ENCODE results near the gene AGPAT4.
"Not testable (repeated sequence)": the region's sequence is repeated elsewhere in the genome, so short reads cannot be mapped to it uniquely, and the experiment has no call there.

Gene AGPAT4

GRCh38 chr6:161226009-161226964 is 47.6 kb downstream of the AGPAT4 start:
- DNase-seq, result no peak

GRCh38 chr6:161225681-161226008 is 48.2 kb downstream of the AGPAT4 start:
- no peak for DNase-seq

DNA sequence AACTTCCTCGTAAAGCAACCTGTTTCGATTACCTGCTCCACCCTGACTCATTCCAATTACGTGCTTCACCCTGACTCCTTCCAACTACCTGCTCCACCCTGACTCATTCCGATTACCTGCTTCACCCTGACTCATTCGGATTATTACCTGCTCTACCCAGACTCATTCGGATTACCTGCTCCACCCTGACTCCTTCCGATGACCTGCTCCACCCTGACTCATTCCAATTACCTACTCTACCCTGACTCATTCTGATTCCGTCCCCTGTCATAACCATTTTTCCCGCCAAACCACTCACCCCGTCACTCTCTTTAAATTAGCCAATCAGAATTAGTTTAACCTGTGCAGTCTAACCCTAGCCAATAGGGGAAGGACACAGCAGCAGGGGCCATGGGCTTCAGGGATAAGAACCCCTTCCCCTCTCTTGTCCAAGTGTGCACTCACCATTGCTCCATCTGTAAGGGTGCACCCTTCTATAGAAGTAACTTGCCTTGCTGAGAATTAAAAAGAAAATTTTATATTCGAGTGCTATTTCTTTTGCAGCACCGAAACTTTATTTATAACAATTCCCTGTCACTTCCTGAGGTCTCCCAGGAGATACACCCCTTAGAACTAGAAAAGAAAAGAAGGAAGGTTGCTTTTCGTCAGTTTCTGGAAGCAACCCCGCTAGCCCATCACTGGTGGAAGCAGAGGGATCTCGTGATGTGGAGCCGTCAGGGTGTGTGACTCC is 48.7 kb downstream of the AGPAT4 start:
- not testable (repeated sequence) for DNase-seq

GRCh38 chr6:161223646-161224045 is 50.2 kb downstream of the AGPAT4 start:
- no peak for DNase-seq

DNA sequence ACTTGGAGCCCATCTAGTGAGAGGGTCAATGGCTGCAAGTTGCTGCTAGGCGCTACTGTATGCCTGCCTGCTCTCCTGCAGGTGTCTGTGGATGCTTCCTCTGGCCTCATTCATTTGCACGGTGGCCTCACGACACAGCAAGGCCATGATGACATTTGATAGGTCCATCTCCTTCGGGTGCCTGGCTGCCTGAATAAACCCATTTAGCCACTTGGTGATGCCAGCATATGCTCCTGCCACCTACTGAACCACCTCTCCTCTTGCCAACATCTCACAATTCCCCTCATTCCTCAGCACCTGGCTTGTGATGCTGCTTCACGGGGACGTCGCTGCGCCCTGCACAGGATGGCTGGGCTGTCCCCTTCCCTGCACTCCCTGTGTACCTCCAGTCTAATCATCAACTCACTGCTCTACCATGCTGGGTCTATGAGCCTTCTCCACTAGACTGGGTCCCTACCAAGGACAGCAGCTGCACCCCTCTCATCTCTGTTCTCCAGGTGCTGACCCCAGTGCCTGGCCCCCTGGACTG is 51.1 kb downstream of the AGPAT4 start:
- DNase-seq, result no peak

DNA sequence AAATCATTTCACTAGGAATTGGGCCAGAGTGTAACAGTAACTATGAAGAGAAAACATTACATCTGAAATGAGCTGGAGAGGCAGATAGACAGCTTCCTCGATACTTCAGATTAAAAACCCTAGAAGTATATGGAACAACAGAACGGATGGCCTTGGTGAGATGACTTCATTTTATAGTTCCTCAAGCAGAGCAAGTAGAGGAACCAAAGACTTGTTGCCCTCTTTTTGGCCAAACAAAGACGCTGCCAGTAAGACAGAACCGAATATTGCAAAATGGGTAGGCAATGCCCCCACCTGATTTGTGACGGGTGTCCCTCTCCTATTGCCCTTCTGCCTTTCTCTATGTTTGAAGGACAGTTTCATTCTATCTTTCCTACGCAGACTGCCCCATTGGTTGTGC is 53.5 kb downstream of the AGPAT4 start:
- no peak for DNase-seq

DNA sequence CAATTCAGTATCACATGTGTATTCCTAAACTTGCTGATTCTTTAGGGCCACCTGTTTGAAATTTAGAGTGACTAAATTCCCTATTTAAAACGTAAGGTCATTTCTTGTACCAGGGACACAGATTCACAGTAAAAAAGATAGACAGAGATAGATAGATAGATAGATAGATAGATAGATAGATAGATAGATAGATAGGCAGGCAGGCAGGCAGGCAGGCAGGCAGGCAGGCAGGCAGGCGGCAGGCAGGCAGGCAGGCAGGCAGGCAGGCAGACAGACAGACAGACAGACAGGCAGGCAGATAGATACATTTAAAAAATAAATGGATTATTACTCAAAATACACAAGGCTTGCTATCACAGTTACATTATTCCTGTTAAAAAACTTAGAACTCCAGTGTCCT is 54.2 kb downstream of the AGPAT4 start:
- no peak for DNase-seq

DNA sequence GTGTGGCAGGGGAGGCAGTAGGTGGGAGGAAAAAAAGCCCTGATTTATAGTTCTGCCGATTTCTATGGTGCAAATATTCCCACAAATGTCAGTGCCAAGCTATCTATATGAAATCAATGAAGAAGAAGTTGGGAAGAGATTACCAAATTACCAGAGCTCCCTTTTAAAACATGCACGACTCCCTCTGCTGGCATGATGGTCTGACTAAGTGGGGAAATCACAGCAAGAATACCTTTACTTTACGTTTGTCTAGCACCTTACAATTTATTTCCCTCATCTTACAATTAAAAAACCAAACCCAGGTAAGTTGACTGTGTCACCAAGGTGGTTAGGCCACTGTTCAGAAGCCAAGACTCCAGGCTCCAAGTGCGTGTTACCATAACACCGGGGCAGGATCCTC is 55.6 kb downstream of the AGPAT4 start:
- DNase-seq, result no peak

- DNase-seq, result no peak
Measured at GRCh38 chr6:161217628-161218027, 56.2 kb downstream of the AGPAT4 start.

GRCh38 chr6:161216616-161217205 is 57.1 kb downstream of the AGPAT4 start:
- no peak for DNase-seq

DNA sequence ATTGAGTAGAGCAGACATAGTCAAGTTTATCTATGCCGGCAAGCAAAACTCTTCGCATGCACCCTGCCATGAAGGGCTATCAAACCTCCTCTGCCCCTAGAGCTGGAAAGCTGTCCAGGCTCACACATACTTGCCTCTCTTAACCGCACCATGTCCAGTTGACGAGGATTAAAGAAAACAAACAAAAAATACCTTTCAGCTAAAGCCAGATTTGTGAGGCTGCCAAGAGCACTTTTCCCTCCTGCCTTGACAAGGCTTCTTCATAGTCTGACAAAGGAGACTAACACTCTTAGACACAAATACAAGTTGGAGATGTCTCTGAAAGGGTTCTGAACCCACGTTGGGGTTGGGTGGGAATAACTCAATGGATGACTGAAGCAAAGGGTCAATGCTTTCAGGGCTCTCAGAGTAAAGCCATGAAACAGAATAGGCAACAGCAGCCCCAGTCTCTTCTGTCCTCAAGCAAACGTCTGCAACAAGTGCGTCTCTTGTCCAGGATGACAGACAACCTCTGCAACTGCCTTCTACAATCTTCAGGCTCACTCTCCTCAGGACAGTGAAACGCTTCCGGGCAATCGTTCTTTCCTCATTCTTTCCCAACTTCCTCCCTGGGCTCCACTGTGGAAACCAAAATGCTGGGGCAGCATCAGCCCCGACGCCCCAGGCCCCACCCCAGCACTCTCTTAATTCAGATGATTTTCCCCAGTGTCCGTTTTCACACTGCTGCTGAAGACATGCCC is 57.8 kb downstream of the AGPAT4 start:
- no peak for DNase-seq

DNA sequence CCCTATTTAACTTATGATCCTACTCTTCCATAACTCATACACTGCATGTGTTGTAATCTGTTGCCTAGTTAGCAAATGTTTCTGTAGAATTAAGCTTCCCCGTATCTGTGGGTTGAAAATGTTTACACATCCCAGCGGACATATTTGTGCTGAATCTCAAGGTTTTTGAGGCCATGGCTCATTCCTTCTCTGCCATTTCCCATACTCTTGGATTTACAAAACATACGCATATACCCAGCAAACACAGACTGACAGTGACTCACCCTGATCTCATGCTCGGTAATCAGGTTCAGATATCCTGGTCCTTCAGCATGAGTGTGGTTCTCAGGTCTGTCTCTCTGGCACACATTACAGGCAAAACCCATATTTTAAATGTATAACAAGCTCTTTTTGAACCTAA is 58.7 kb downstream of the AGPAT4 start:
- no peak for DNase-seq

- no peak for DNase-seq
Measured at GRCh38 chr6:161214722-161215121, 59.1 kb downstream of the AGPAT4 start.

DNA sequence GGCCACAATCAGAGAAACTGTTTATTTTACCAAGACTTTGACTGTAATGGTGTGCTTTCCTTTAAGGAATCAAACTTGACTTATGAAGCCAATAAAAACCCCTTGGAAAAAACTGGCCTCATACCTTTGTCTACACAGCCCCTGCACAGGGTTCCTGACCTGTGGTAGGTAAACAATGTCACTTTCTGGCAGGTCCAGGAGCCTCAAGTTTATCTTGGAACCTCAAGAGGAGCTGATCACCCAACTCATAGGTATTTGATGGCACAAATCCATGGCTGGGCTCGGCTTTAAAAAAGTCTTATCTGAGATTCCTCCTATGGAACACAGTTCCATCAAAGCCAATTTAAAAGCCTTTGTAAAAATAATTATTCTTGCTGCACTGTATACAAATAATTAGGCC is 61.0 kb downstream of the AGPAT4 start:
- no peak for DNase-seq

- no peak for DNase-seq
Measured at GRCh38 chr6:161211380-161212035, 62.4 kb downstream of the AGPAT4 start.

GRCh38 chr6:161210857-161211256 is 63.0 kb downstream of the AGPAT4 start:
- DNase-seq, result no peak

DNA sequence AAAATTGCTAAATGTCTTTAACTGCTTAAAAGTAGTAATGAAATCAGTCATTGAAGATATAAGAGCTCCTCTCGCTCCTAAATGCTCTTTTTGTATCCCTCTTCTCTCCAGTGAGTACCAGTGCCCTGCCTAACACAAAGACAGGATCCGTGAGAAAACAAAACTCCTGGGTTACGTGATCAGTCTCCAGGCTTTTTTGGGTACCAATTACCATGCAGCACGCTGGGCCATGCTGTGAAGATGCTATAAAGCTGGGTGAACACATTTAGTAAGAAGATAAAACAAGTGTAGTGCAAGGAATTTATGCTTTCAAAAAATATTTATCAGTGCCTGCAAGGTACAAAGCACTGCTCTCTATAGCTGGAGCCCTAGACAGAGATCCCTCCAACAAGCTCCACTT is 66.7 kb downstream of the AGPAT4 start:
- DNase-seq, result no peak

- DNase-seq, result no peak
Measured at GRCh38 chr6:161204866-161205557, 68.8 kb downstream of the AGPAT4 start.

- DNase-seq, result no peak
Measured at GRCh38 chr6:161200610-161201370, 73.1 kb downstream of the AGPAT4 start.

GRCh38 chr6:161199850-161200249 is 74.0 kb downstream of the AGPAT4 start:
- no peak for DNase-seq
